HepG2 (cell line): ENCODE results near the gene STK24. TPM values are rescaled to one million over a fixed set of nuclear protein-coding genes. Genes with fewer than 3 reads are reported as not detected.

Source experiments
- ATAC-seq: fragments of 200-7000 bp; cut with Tn5 transposase; 3 replicates; pipeline ENCODE4 v1.9.1; 2020; ENCODE audit warnings: mild to moderate bottlenecking, moderate library complexity
- BruUV-seq: library from RNA; stranded (reverse); fragments of 400-500 nt; replicated peaks from 2 replicates; lab custom pipeline; 2021; lab: Mats Ljungman, UMichigan
- CTCF ChIA-PET: fragments of 300-600 bp; formaldehyde crosslinking; extraction: SDS; loops from one replicate; lab custom pipeline; 2021; ENCODE audit warnings: low total read pairs, inconsistent platforms, low intra/inter-chr PET ratio; lab: Yijun Ruan, JAX
- POLR2A ChIA-PET: fragments of 350-600 bp; sonication (Branson Sonifier 250); formaldehyde crosslinking; loops from one replicate; lab custom pipeline; 2020; ENCODE audit warnings: antibody characterized with exemption, inconsistent platforms; lab: Yijun Ruan, JAX
- DNase-seq: peaks from one replicate; pipeline ENCODE4 v3.0.0-alpha.2; 2015; ENCODE audit warnings: low spot score
- FAIRE-seq: peaks from 3 replicates; lab custom pipeline; 2011; peaks lifted over from hg19 to GRCh38; lab: Jason Lieb, UNC
- H2AFZ ChIP-seq: one replicate; pipeline ENCODE4 v1.6.1; 2011; ENCODE audit warnings: low read length, inconsistent platforms
- H3K27ac ChIP-seq: fragments of 300-600 bp; 3 replicates; pipeline ENCODE4 v1.8.0; 2011; ENCODE audit warnings: mixed run types, mild to moderate bottlenecking, mixed read lengths, low read length, inconsistent platforms; ENCODE audit not compliant: insufficient read depth; ENCODE audit errors: extremely low read length
- H3K27me3 ChIP-seq, 2 experiments: fragments of 200-600 bp in 1 of 2; 2 replicates in 1 of 2; 3 replicates in 1 of 2; pipeline versions ENCODE4 v1.6.0 to v1.8.0; 2011; ENCODE audit warnings: low read length in 2 of 2, mild to moderate bottlenecking in 2 of 2, moderate library complexity in 2 of 2, inconsistent platforms in 1 of 2; ENCODE audit not compliant: insufficient read depth in 2 of 2, control insufficient read depth in 1 of 2
- H3K36me3 ChIP-seq, 2 experiments: fragments of 200-600 bp in 1 of 2; replicated peaks in 1 of 2; 2 replicates in 1 of 2; 3 replicates in 1 of 2; pipeline versions ENCODE4 v1.5.1 to v1.8.0; 2011; ENCODE audit warnings: low read length in 2 of 2, inconsistent platforms in 1 of 2; ENCODE audit not compliant: insufficient read depth in 2 of 2, control insufficient read depth in 1 of 2
- H3K4me1 ChIP-seq: 2 replicates; pipeline ENCODE4 v1.5.1; 2012; ENCODE audit warnings: low read length, inconsistent platforms; ENCODE audit not compliant: insufficient read depth
- H3K4me2 ChIP-seq: 2 replicates; pipeline ENCODE4 v1.6.0; 2011; ENCODE audit warnings: low read depth, low read length, inconsistent platforms
- H3K4me3 ChIP-seq, 3 experiments: fragments of 200-600 bp in 1 of 3; sonication (generic), shearing (Covaris generic) in 1 of 3; replicated peaks in 1 of 3; 2 replicates each; pipeline ENCODE4 v1.5.1; 2011 to 2016; ENCODE audit warnings: low read length in 3 of 3, inconsistent platforms in 2 of 3, low read depth in 2 of 3, mild to moderate bottlenecking in 2 of 3, control low read depth in 1 of 3, mixed read lengths in 1 of 3; ENCODE audit not compliant: insufficient read depth in 1 of 3
- H3K79me2 ChIP-seq: one replicate; pipeline ENCODE4 v1.6.1; 2011; ENCODE audit warnings: low read length, inconsistent platforms; ENCODE audit not compliant: insufficient read depth
- H3K9ac ChIP-seq: 2 replicates; pipeline ENCODE4 v1.6.0; 2011; ENCODE audit warnings: mild to moderate bottlenecking, low read depth, low read length, inconsistent platforms; ENCODE audit not compliant: insufficient read depth
- H3K9me3 ChIP-seq: 2 replicates; pipeline ENCODE4 v1.5.1; 2012; ENCODE audit warnings: mild to moderate bottlenecking, low read length
- H4K20me1 ChIP-seq: 2 replicates; pipeline ENCODE4 v1.6.0; 2011; ENCODE audit warnings: inconsistent platforms, mild to moderate bottlenecking, low read length, moderate library complexity; ENCODE audit not compliant: insufficient read depth
- DBP ChIP-seq: sonication (generic); formaldehyde crosslinking; IDR thresholded peaks from 2 replicates; pipeline ENCODE4 v1.4.0; 2020; ENCODE audit warnings: missing genetic modification reagents; ENCODE audit errors: not compliant biosample characterization
- HBP1 ChIP-seq: IDR thresholded peaks from 2 replicates; pipeline ENCODE4 v1.6.1; 2016; ENCODE audit warnings: low read depth, control low read depth
- NFKBIZ ChIP-seq: IDR thresholded peaks from 2 replicates; pipeline ENCODE4 v1.6.1; 2018; ENCODE audit warnings: missing genetic modification reagents, missing compliant biosample characterization
- NONO ChIP-seq, 2 experiments: fragments of 450-650 bp in 1 of 2; sonication (generic) in 1 of 2; formaldehyde crosslinking in 1 of 2; IDR thresholded peaks in 1 of 2; conservative IDR thresholded peaks in 1 of 2; 2 replicates each; pipeline versions ENCODE4 v1.6.1 to v1.8.0; 2017 to 2022; ENCODE audit warnings: mild to moderate bottlenecking in 1 of 2, missing genetic modification reagents in 1 of 2, moderate library complexity in 1 of 2
- REPIN1 ChIP-seq: sonication (generic); formaldehyde crosslinking; IDR thresholded peaks from 2 replicates; pipeline ENCODE4 v1.8.0; 2022; ENCODE audit warnings: missing genetic modification reagents, low read depth, mild to moderate bottlenecking, borderline replicate concordance
- TBP ChIP-seq: sonication (generic); formaldehyde crosslinking; IDR thresholded peaks from 2 replicates; pipeline ENCODE4 v1.5.0; 2020; ENCODE audit warnings: missing genetic modification reagents
- ZBTB38 ChIP-seq: sonication (generic); formaldehyde crosslinking; IDR thresholded peaks from 2 replicates; pipeline ENCODE4 v1.5.1; 2020; ENCODE audit warnings: mild to moderate bottlenecking, missing genetic modification reagents
- ZBTB44 ChIP-seq: sonication (generic); formaldehyde crosslinking; IDR thresholded peaks from 2 replicates; pipeline ENCODE4 v1.4.0; 2020; ENCODE audit warnings: missing genetic modification reagents
- ZFP62 ChIP-seq: sonication (generic); formaldehyde crosslinking; IDR thresholded peaks from 2 replicates; pipeline ENCODE4 v1.4.0; 2020; ENCODE audit warnings: missing genetic modification reagents
- ZNF317 ChIP-seq: sonication (generic); formaldehyde crosslinking; IDR thresholded peaks from 2 replicates; pipeline ENCODE4 v1.5.0; 2020; ENCODE audit warnings: mild to moderate bottlenecking, missing genetic modification reagents
- ZNF350 ChIP-seq: sonication (generic); formaldehyde crosslinking; IDR thresholded peaks from 2 replicates; pipeline ENCODE4 v1.4.0; 2020; ENCODE audit warnings: mild to moderate bottlenecking, low read depth, missing genetic modification reagents, borderline replicate concordance
- ZNF607 ChIP-seq: sonication (generic); formaldehyde crosslinking; IDR thresholded peaks from 2 replicates; pipeline ENCODE4 v1.5.1; 2020; ENCODE audit warnings: missing genetic modification reagents, mild to moderate bottlenecking, borderline replicate concordance
- ZSCAN25 ChIP-seq: sonication (generic); formaldehyde crosslinking; IDR thresholded peaks from 2 replicates; pipeline ENCODE4 v1.8.0; 2022; ENCODE audit warnings: mild to moderate bottlenecking, missing genetic modification reagents
- WGBS: methylation state at CpG from one replicate; pipeline ENCODE4 v1.1.6; 2017; ENCODE audit warnings: low lambda C conversion rate; 5-methylcytosine and 5-hydroxymethylcytosine counted together
- in situ Hi-C: cut with HindIII; loops from 2 replicates; pipeline ENCODE4 v1.10.0; 2017; ENCODE audit warnings: low pct_unique_long_range_greater_than_20kb; ENCODE audit not compliant: extremely low pct_ligation_motif_present
- intact Hi-C: fragments of 100-400 bp; cut with micrococcal nuclease; formaldehyde crosslinking; loops from one replicate; pipeline ENCODE4 v1.10.0; 2022; ENCODE audit not compliant: unreplicated experiment
- polyA plus RNA-seq, 8 experiments: library from polyadenylated mRNA; depleted of rRNA in 3 of 8; stranded (reverse) in 7 of 8; unstranded in 1 of 8; fragments of >200 nt; fragmentation: Illumina TruSeq in 4 of 8; extraction: Trizol in 4 of 8; gene quantifications; 2 replicates each; pipeline versions ENCODE4 v1.2.1 to v1.2.3, GENCODE V29; 2011 to 2016; ENCODE audit warnings: low read depth in 4 of 8, missing spikeins in 1 of 8, mixed read lengths in 1 of 8; ENCODE audit not compliant: insufficient read depth in 1 of 8
- total RNA-seq, 5 experiments: library from RNA; depleted of rRNA; stranded (reverse); fragments of >200 nt; fragmentation: Illumina TruSeq; extraction: Trizol; gene quantifications; 2 replicates each; pipeline ENCODE4 v1.2.3, GENCODE V29; 2016; ENCODE audit warnings: low read depth in 1 of 5

Gene STK24
- total and polyA plus RNA-seq, 2 of the 13 experiments (the other 11 are each of a cell fraction or from before 2014, with no cell fraction given): 51.3 to 73.0 TPM

GRCh38 chr13:98567140-98567539, 9.8 kb downstream of the STK24 start:
- WGBS: 91% methylated on average over 11 of the region's 13 CpGs
- Histone ChIP-seq H3K36me3 (peaks cover 1 to 6% of the 10 kb centered on the region in 2 experiments; a peak in 4 of 5 replicates), H2AFZ (no peak overlapping the region), H3K27me3 (no peaks in the 10 kb centered on the region), H3K9ac (no peak overlapping the region), H3K4me1 (peaks cover 80% of the 10 kb centered on the region), H3K9me3 (no peaks in the 10 kb centered on the region), H3K79me2 (peaks cover 95% of the 10 kb centered on the region), H4K20me1 (peaks cover 67% of the 10 kb centered on the region), H3K4me2 (no peak overlapping the region), H3K4me3 (no peak overlapping the region), H3K27ac (no peak overlapping the region)
- TF ChIP-seq ZSCAN25 (CRISPR knock-in tag): no peak
- TF ChIP-seq ZNF607 (CRISPR knock-in tag): no peak
- TF ChIP-seq TBP: no peak
- 0 out of 2 replicates have a peak, but pooled peaks have one; percentile 22 for TF ChIP-seq ZBTB38 (CRISPR knock-in tag)
- CTCF ChIA-PET: no interaction called here
- BruUV-seq: no TSS peak
- ATAC-seq (no peak), FAIRE-seq (no peak), DNase-seq (no peak)
- in situ Hi-C loops: no loop called here
- intact Hi-C loops: no loop called here
- POLR2A ChIA-PET: interaction anchor here (1.7 kb wide), 1 partner anchor 11 kb away, joined by 4 read pairs; no protein-coding TSS in a partner anchor

- peak; percentile 13; the same call in 1 of the 3 replicates for ATAC-seq
- H3K9ac ChIP-seq: no peak overlapping the region
- peaks cover 2 to 8% of the 10 kb centered on the region in 2 experiments; a peak in 4 of 5 replicates for H3K36me3 ChIP-seq
- BruUV-seq: no TSS peak
- DNase-seq: no peak
- no peak overlapping the region for H3K4me3 ChIP-seq
- intact Hi-C loops: no loop called here
- H3K4me2 ChIP-seq: no peak overlapping the region
- peaks cover 61% of the 10 kb centered on the region for H4K20me1 ChIP-seq
- H3K4me1 ChIP-seq: peaks cover 68% of the 10 kb centered on the region
- WGBS: 72% methylated on average over 16 of the region's 18 CpGs
- H3K79me2 ChIP-seq: peaks cover 95% of the 10 kb centered on the region
- no peak overlapping the region for H3K27ac ChIP-seq
- FAIRE-seq: no peak
- ChIA-PET POLR2A (interaction anchor here (1.7 kb wide), 1 partner anchor 12 kb away, joined by 4 read pairs; no protein-coding TSS in a partner anchor), CTCF (no interaction called here)
- in situ Hi-C loops: no loop called here
- H3K27me3 ChIP-seq: no peaks in the 10 kb centered on the region
- no peaks in the 10 kb centered on the region for H3K9me3 ChIP-seq
- no peak overlapping the region for H2AFZ ChIP-seq
- TF ChIP-seq ZNF350 (CRISPR knock-in tag) (no peak), ZBTB44 (CRISPR knock-in tag) (no peak), NONO (IDR thresholded peaks at IDR 0.05) (no peak), NONO (CRISPR knock-in tag; conservative IDR thresholded peaks at IDR 0.05) (no peak), HBP1 (no peak), DBP (CRISPR knock-in tag) (no peak), NFKBIZ (CRISPR knock-in tag) (no peak), ZNF317 (CRISPR knock-in tag) (no peak), ZFP62 (CRISPR knock-in tag) (no peak), REPIN1 (CRISPR knock-in tag) (no peak)
Measured at GRCh38 chr13:98565726-98566565, 11.0 kb downstream of the STK24 start.
